A172 (cell line): ENCODE results near the gene CELF4. TPM values are rescaled to one million over a fixed set of nuclear protein-coding genes. Genes with fewer than 3 reads are reported as not detected.

Experiments used
- DNase-seq: peaks from one replicate; pipeline ENCODE4 v3.0.0-alpha.2; 2015; ENCODE audit warnings: low spot score
- total RNA-seq: library from RNA; depleted of rRNA; stranded (reverse); fragments of >200 nt; shearing (Covaris generic); gene quantifications from 2 replicates; pipeline ENCODE4 v1.2.3, GENCODE V29; 2014

Gene CELF4
- total RNA-seq, 1 experiment from 2014 or later: not detected

- no peak for DNase-seq
These were observed 150.8 kb downstream of the CELF4 start for GRCh38 chr18:37414816-37415215.

GRCh38 chr18:37412829-37413228 is 152.8 kb downstream of the CELF4 start:
- DNase-seq: no peak

- DNase-seq: no peak
These were observed 153.3 kb downstream of the CELF4 start for GRCh38 chr18:37412333-37412732.

- no peak for DNase-seq
These were observed 155.7 kb downstream of the CELF4 start for GRCh38 chr18:37409878-37410277.

- no peak for DNase-seq
These were observed 156.8 kb downstream of the CELF4 start for GRCh38 chr18:37408676-37409265.

GRCh38 chr18:37407571-37407970 is 158.0 kb downstream of the CELF4 start:
- no peak for DNase-seq

- no peak for DNase-seq
These were observed 159.8 kb downstream of the CELF4 start for GRCh38 chr18:37405772-37406171.

GRCh38 chr18:37405229-37405628 is 160.4 kb downstream of the CELF4 start:
- no peak for DNase-seq

- no peak for DNase-seq
These were observed 161.8 kb downstream of the CELF4 start for GRCh38 chr18:37403788-37404187.

- DNase-seq: peak; percentile 87
These were observed 162.4 kb downstream of the CELF4 start for GRCh38 chr18:37403100-37403781.

GRCh38 chr18:37402735-37403099 is 162.9 kb downstream of the CELF4 start:
- no peak for DNase-seq

- DNase-seq: no peak
These were observed 164.8 kb downstream of the CELF4 start for GRCh38 chr18:37400802-37401201.

GRCh38 chr18:37398248-37398920 is 167.2 kb downstream of the CELF4 start:
- no peak for DNase-seq

- DNase-seq: no peak
These were observed 167.8 kb downstream of the CELF4 start for GRCh38 chr18:37397814-37398213.

- no peak for DNase-seq
These were observed 168.5 kb downstream of the CELF4 start for GRCh38 chr18:37396971-37397720.

- DNase-seq: no peak
These were observed 170.0 kb downstream of the CELF4 start for GRCh38 chr18:37395631-37396030.

GRCh38 chr18:37395138-37395537 is 170.5 kb downstream of the CELF4 start:
- no peak for DNase-seq

- DNase-seq: no peak
These were observed 171.0 kb downstream of the CELF4 start for GRCh38 chr18:37394610-37394965.

- DNase-seq: peak; percentile 84
These were observed 171.5 kb downstream of the CELF4 start for GRCh38 chr18:37393945-37394609.

GRCh38 chr18:37393221-37393827 is 172.3 kb downstream of the CELF4 start:
- no peak for DNase-seq

- DNase-seq: no peak
These were observed 172.9 kb downstream of the CELF4 start for GRCh38 chr18:37392648-37393047.
